ENCODE results near the gene C6orf89.

The C6orf89 gene

DNA sequence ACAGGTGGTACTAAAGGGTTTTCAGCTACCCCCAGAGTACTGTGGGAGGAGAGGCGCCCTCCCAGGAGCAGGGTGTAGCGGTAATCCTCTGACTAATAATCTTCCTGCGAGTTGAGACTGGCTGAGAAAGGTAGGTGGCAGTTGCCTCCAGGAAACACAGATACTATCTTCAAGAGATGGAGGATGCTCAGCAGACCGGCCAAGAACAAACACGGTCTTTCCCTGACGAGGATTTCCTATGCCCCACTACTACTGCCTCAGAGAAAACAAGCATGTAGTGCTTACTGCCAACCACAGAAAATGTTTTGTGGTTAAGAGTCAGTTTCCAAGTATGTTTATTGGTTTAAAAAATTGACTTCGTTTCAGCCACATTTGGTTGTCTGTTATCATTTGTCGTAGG lies 26.8 kb downstream of the C6orf89 start:
- H3K36me3 ChIP-seq (ENCODE audit: insufficient read depth) = no peaks in the 10 kb centered on the region
- no peak overlapping the region for H3K9ac ChIP-seq
- peak overlapping the region; percentile 81 for H3K4me2 ChIP-seq
- no peak overlapping the region for H3K4me3 ChIP-seq (IDR thresholded peaks at IDR 0.05; ENCODE audit: insufficient read depth, low read depth, low read length)
- TF ChIP-seq, protein P1, sequence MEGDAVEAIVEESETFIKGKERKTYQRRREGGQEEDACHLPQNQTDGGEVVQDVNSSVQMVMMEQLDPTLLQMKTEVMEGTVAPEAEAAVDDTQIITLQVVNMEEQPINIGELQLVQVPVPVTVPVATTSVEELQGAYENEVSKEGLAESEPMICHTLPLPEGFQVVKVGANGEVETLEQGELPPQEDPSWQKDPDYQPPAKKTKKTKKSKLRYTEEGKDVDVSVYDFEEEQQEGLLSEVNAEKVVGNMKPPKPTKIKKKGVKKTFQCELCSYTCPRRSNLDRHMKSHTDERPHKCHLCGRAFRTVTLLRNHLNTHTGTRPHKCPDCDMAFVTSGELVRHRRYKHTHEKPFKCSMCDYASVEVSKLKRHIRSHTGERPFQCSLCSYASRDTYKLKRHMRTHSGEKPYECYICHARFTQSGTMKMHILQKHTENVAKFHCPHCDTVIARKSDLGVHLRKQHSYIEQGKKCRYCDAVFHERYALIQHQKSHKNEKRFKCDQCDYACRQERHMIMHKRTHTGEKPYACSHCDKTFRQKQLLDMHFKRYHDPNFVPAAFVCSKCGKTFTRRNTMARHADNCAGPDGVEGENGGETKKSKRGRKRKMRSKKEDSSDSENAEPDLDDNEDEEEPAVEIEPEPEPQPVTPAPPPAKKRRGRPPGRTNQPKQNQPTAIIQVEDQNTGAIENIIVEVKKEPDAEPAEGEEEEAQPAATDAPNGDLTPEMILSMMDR (conservative IDR thresholded peaks at IDR 0.05; ENCODE audit: low read depth, low read length) = no peak
- H3K27me3 ChIP-seq (ENCODE audit: insufficient read depth, low read depth) = peaks cover 27% of the 10 kb centered on the region; the same call in 1 of the 2 replicates
- H3K4me1 ChIP-seq (ENCODE audit: low read depth, poor library complexity, severe bottlenecking) = peaks cover 32% of the 10 kb centered on the region
- no peaks in the 10 kb centered on the region for H3K79me2 ChIP-seq (ENCODE audit: insufficient read depth, low read depth)
- H2AFZ ChIP-seq (ENCODE audit: low read depth) = no peak overlapping the region
- no peak overlapping the region for H3K27ac ChIP-seq
- no peaks in the 10 kb centered on the region; the same call in 1 of the 2 replicates for H4K20me1 ChIP-seq (ENCODE audit: insufficient read depth)

DNA sequence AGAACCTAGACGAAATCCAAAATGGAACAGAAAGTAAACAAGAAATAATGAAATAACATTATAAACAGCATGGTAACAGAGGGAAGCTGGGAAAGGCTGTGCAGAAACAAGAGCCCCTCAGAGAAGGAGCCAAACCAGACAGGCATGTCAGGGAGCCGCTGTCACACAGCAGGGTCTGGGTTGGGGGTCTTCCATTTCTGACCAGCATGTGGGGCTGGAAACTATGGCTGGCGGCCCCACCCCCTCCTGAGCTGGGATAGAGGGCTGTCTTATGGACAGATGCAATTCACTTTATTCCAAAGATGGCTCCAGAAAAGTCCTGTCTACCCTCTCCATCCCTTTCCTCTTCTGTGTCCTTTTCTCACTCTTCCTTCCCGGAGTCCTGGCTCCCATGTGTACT lies 27.3 kb downstream of the C6orf89 start:
- Histone ChIP-seq H3K27ac (no peak overlapping the region), H3K4me1 (ENCODE audit: low read depth, poor library complexity, severe bottlenecking) (peaks cover 32% of the 10 kb centered on the region), H3K27me3 (ENCODE audit: insufficient read depth, low read depth) (peaks cover 27% of the 10 kb centered on the region; the same call in 1 of the 2 replicates), H3K4me3 (IDR thresholded peaks at IDR 0.05; ENCODE audit: insufficient read depth, low read depth, low read length) (no peak overlapping the region), H3K9ac (no peak overlapping the region), H3K79me2 (ENCODE audit: insufficient read depth, low read depth) (no peaks in the 10 kb centered on the region), H2AFZ (ENCODE audit: low read depth) (no peak overlapping the region), H3K4me2 (peak overlapping the region; percentile 81; the same call in 1 of the 2 replicates), H4K20me1 (ENCODE audit: insufficient read depth) (no peaks in the 10 kb centered on the region; the same call in 1 of the 2 replicates), H3K36me3 (ENCODE audit: insufficient read depth) (no peaks in the 10 kb centered on the region)
- TF ChIP-seq, protein P1 (conservative IDR thresholded peaks at IDR 0.05; ENCODE audit: low read depth, low read length) = no peak

DNA sequence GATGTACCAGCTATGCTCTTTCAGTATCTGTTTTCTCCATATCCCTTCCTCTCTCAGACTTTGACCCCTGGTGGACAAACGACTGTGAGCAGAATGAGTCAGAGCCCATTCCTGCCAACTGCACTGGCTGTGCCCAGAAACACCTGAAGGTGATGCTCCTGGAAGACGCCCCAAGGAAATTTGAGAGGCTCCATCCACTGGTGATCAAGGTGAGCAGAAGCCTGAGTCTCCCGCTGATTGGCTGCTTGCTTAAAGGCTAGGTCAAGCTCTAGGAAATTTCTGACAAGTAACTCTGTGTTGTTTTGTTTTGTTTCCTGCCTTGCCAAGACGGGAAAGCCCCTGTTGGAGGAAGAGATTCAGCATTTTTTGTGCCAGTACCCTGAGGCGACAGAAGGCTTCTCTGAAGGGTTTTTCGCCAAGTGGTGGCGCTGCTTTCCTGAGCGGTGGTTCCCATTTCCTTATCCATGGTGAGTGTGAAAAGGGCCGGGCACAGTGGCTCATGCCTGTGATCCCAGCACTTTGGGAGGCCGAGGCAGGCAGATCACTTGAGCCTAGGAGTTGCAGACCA lies 28.6 kb downstream of the C6orf89 start:
- H3K4me1 ChIP-seq (ENCODE audit: low read depth, poor library complexity, severe bottlenecking) = peaks cover 32% of the 10 kb centered on the region
- H3K27ac ChIP-seq = no peak overlapping the region
- H3K27me3 ChIP-seq (ENCODE audit: insufficient read depth, low read depth) = peaks cover 27% of the 10 kb centered on the region; the same call in 1 of the 2 replicates
- no peak overlapping the region for H2AFZ ChIP-seq (ENCODE audit: low read depth)
- H3K36me3 ChIP-seq (ENCODE audit: insufficient read depth) = no peaks in the 10 kb centered on the region
- H4K20me1 ChIP-seq (ENCODE audit: insufficient read depth) = no peaks in the 10 kb centered on the region; the same call in 1 of the 2 replicates
- H3K4me2 ChIP-seq = no peak overlapping the region
- no peaks in the 10 kb centered on the region for H3K79me2 ChIP-seq (ENCODE audit: insufficient read depth, low read depth)
- H3K9ac ChIP-seq = no peak overlapping the region
- TF ChIP-seq, protein P1 (conservative IDR thresholded peaks at IDR 0.05; ENCODE audit: low read depth, low read length) = no peak
- no peak overlapping the region for H3K4me3 ChIP-seq (IDR thresholded peaks at IDR 0.05; ENCODE audit: insufficient read depth, low read depth, low read length)

DNA sequence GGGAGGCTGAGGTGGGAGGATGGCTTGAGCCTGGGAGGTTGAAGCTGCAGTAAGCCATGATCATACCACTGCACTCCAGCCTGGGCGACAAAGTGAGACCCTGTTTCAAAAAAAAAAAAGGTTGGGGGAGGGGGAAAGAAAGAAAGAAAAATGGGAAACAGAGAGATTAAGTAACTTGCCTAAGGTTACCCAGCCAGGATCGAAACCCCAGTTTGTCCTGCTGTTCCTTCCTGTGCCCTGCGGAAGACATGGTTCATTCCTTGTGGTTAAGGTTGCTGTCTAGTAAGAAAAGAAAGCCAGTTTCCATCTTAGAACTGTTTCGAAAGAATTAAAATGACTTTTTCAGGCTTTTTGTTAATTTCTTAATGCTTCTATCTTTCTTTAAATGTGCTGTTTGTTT lies 29.8 kb downstream of the C6orf89 start:
- no peaks in the 10 kb centered on the region; the same call in 1 of the 2 replicates for H4K20me1 ChIP-seq (ENCODE audit: insufficient read depth)
- H3K4me2 ChIP-seq = no peak overlapping the region
- TF ChIP-seq, protein P1 (conservative IDR thresholded peaks at IDR 0.05; ENCODE audit: low read depth, low read length) = no peak
- H3K27ac ChIP-seq = no peak overlapping the region
- no peaks in the 10 kb centered on the region for H3K79me2 ChIP-seq (ENCODE audit: insufficient read depth, low read depth)
- H3K4me3 ChIP-seq (IDR thresholded peaks at IDR 0.05; ENCODE audit: insufficient read depth, low read depth, low read length) = no peak overlapping the region
- H3K4me1 ChIP-seq (ENCODE audit: low read depth, poor library complexity, severe bottlenecking) = peaks cover 32% of the 10 kb centered on the region
- H3K9ac ChIP-seq = no peak overlapping the region
- peaks cover 19% of the 10 kb centered on the region; the same call in 1 of the 2 replicates for H3K27me3 ChIP-seq (ENCODE audit: insufficient read depth, low read depth)
- H2AFZ ChIP-seq (ENCODE audit: low read depth) = no peak overlapping the region
- H3K36me3 ChIP-seq (ENCODE audit: insufficient read depth) = no peaks in the 10 kb centered on the region
